Heart right ventricle (tissue), 16 donors: ENCODE data around the gene CATSPERZ. TPM values are rescaled to one million over a fixed set of nuclear protein-coding genes. Genes with fewer than 3 reads are reported as not detected.

Experiments used
- ATAC-seq, 8 donors: fragments of 200-7000 bp; cut with Tn5 transposase; one replicate each; pipeline ENCODE4 v1.9.1; 2020; ENCODE audit warnings: mild to moderate bottlenecking in 8 of 8, moderate library complexity in 8 of 8, moderate number of reproducible peaks in 1 of 8
- DNase-seq, 2 donors: peaks; one replicate each; pipeline ENCODE4 v3.0.0-alpha.2; 2020
- H3K27ac ChIP-seq, 10 donors: fragments of 200-600 bp; sonication (generic) in 2 of 10; one replicate each; pipeline versions ENCODE4 v1.5.0 to v1.8.0; 2020 to 2022; ENCODE audit warnings: mild to moderate bottlenecking in 3 of 10
- H3K27me3 ChIP-seq, 7 donors: fragments of 200-600 bp; one replicate each; pipeline ENCODE4 v1.8.0; 2021 to 2022; ENCODE audit warnings: mild to moderate bottlenecking in 2 of 7
- H3K36me3 ChIP-seq, 9 donors: fragments of 200-600 bp; sonication (generic) in 1 of 9; one replicate each; pipeline versions ENCODE4 v1.5.0 to v1.8.0; 2020 to 2022; ENCODE audit warnings: mild to moderate bottlenecking in 2 of 9
- H3K4me1 ChIP-seq, 9 donors: fragments of 200-600 bp; sonication (generic) in 1 of 9; one replicate each; pipeline versions ENCODE4 v1.5.0 to v1.8.0; 2020 to 2022; ENCODE audit warnings: mild to moderate bottlenecking in 4 of 9
- H3K4me3 ChIP-seq, 10 donors: fragments of 200-600 bp; sonication (generic) in 2 of 10; one replicate each; pipeline versions ENCODE4 v1.5.0 to v1.8.0; 2020 to 2022; ENCODE audit warnings: mild to moderate bottlenecking in 7 of 10, moderate library complexity in 2 of 10
- H3K9me3 ChIP-seq, 11 donors: fragments of 200-600 bp in 10 of 11; sonication (generic) in 2 of 11; one replicate each; pipeline versions ENCODE4 v1.5.0 to v1.8.0; 2013 to 2022; ENCODE audit warnings: mild to moderate bottlenecking in 2 of 11, control low read depth in 1 of 11, moderate library complexity in 1 of 11
- CTCF ChIP-seq, 9 donors: fragments of 200-600 bp; sonication (generic) in 2 of 9; IDR thresholded peaks; one replicate each; pipeline versions ENCODE4 v1.5.0 to v1.8.0; 2021 to 2022; ENCODE audit warnings: antibody characterized with exemption in 9 of 9, mild to moderate bottlenecking in 5 of 9, moderate library complexity in 1 of 9
- WGBS, 2 donors: extraction: QIAGEN DNeasy Blood & Tissue Kit; methylation state at CpG; one replicate each; pipeline ENCODE4 v1.1.7; 2013; ENCODE audit warnings: inconsistent platforms in 1 of 2; 5-methylcytosine and 5-hydroxymethylcytosine counted together
- intact Hi-C, 10 donors: fragments of 100-400 bp; cut with DNase I; formaldehyde crosslinking; loops; one replicate each; pipeline versions ENCODE4 v1.11.1 to v1.14.2; 2022
- polyA plus RNA-seq, 2 donors: library from polyadenylated mRNA; stranded (reverse); fragments of 200-250 nt; gene quantifications; one replicate each; pipeline ENCODE4 v1.2.3, GENCODE V29; 2013
- total RNA-seq, 10 donors: library from RNA; stranded (reverse); fragmentation: NEBNext Ultra II Directional in 3 of 10; extraction: Animal tissue kit (Norgen Biotek cat#: 25700) in 3 of 10; gene quantifications; one replicate each; pipeline versions ENCODE4 v1.2.1 to v1.2.4, GENCODE V29; 2021 to 2023
- donor health status: Arrhythmogenic right ventricular cardiomyopathy.
- donor health status: ischemic (EF 13 %, LVEDD 7.1; RV severe dilation, severe dysfunction).
- donor health status: healthy with polysubstance abuse.
- donor health status: DM: no; HTN: yes; CAD: no.
- donor health status: DM: no; HTN: no; CAD: no.
- donor health status: ischemic (EF 25% LVEDD 6.9; RV normal size, moderate dysfunction).
- donor health status: ischemic (EF 25% LVEDD 5.7; RV mildly dilated, moderate dysfunction).
- donor health status: healthy.
- donor health status: DM: yes; HTN: yes; CAD: no.
- donor health status: Ischemic cardiomyopathy.
- donor health status: ischemic (EF 35%, LVEDD 5.7; RV mildly dilated, moderate dysfunction).
- donor health status: nonischemic (EF 11% LVEDD 7.7; RV severe dilation, severe dysfunction).
- donor health status: DM: yes; HTN: yes; CAD: no.
- donor health status: PGD.
- donor health status: ischemic (EF 29% LVEDD 5.4; RV normal size, mild dysfunction).
- donor health status: nonischemic (EF 23%, LVEDD 6.1; RV moderate dilation, normal function).

Gene CATSPERZ
- total and polyA plus RNA-seq, 12 donors, result 0.10 TPM; not detected in 11

- TF ChIP-seq CTCF (IDR thresholded peaks at IDR 0.05), result no peak
- DNase-seq (no peak), ATAC-seq (no peak)
- H3K4me3 ChIP-seq, result peak overlapping the region; percentile 70 to 93 (median 84)
- H3K9me3 ChIP-seq, result no peaks in the 10 kb centered on the region
- 1 to 3% methylated on average over 18 of the region's 18 CpGs for WGBS, 2 donors
- H3K27me3 ChIP-seq, result no peaks in the 10 kb centered on the region
- peaks cover 4 to 47% (median 41%) of the 10 kb centered on the region in 9 donors for H3K4me1 ChIP-seq
- peaks cover 0 to 26% (median 14%) of the 10 kb centered on the region in 9 donors for H3K36me3 ChIP-seq
- H3K27ac ChIP-seq, result peak overlapping the region; percentile 11 to 87 (median 82)
- intact Hi-C loops, result loop anchor here in 5 of 10 donors (1.0 to 5.0 kb wide), 4 partner anchors 15 to 51 kb away; partner anchors contain the start of gene CATSPERZ (in 1 of the 5)
Observed at GRCh38 chr11:64251753-64252002, 48.5 kb upstream of the CATSPERZ start.

- ATAC-seq (peak in 7 of 8 donors; percentile 16 to 41 (median 34)), DNase-seq (peak; percentile 60 to 63)
- Histone ChIP-seq H3K36me3 (peaks cover 0 to 31% (median 15%) of the 10 kb centered on the region in 9 donors), H3K27me3 (no peaks in the 10 kb centered on the region), H3K9me3 (no peaks in the 10 kb centered on the region), H3K4me3 (peak overlapping the region; percentile 70 to 93 (median 84)), H3K4me1 (peaks cover 4 to 43% (median 38%) of the 10 kb centered on the region in 9 donors), H3K27ac (peak overlapping the region in 9 of 10 donors; percentile 71 to 87 (median 84))
- intact Hi-C loops, result loop anchor here in 3 of 10 donors (2.0 to 5.0 kb wide), 2 partner anchors 15 to 50 kb away; partner anchors contain the start of gene CATSPERZ (in 1 of the 3)
- peak in 3 of 9 donors; percentile 11 to 37 (median 14) for TF ChIP-seq CTCF (IDR thresholded peaks at IDR 0.05)
- WGBS, 2 donors, result 10 to 15% methylated on average over 23 of the region's 23 CpGs
Observed at GRCh38 chr11:64252003-64252872, 47.9 kb upstream of the CATSPERZ start.

- ATAC-seq, result no peak
- H3K4me1 ChIP-seq, result peaks cover 0 to 39% (median 32%) of the 10 kb centered on the region in 9 donors
- H3K9me3 ChIP-seq, result no peaks in the 10 kb centered on the region
- no peak for DNase-seq
- no peaks in the 10 kb centered on the region for H3K27me3 ChIP-seq
- H3K4me3 ChIP-seq, result peak overlapping the region in 7 of 10 donors; percentile 79 to 90 (median 84)
- TF ChIP-seq CTCF (IDR thresholded peaks at IDR 0.05), result no peak
- H3K27ac ChIP-seq, result peak overlapping the region in 4 of 10 donors; percentile 5 to 87 (median 85)
- intact Hi-C loops, result loop anchor here in 3 of 10 donors (2.0 to 5.0 kb wide), 2 partner anchors 14 to 49 kb away; partner anchors contain the start of gene CATSPERZ (in 1 of the 3)
- peaks cover 0 to 39% (median 17%) of the 10 kb centered on the region in 9 donors for H3K36me3 ChIP-seq
- 78 to 84% methylated on average over 8 of the region's 8 CpGs for WGBS, 2 donors
Observed at GRCh38 chr11:64253043-64253442, 47.1 kb upstream of the CATSPERZ start.

GRCh38 chr11:64253481-64253880 is 46.7 kb upstream of the CATSPERZ start:
- Histone ChIP-seq H3K27me3 (no peaks in the 10 kb centered on the region), H3K27ac (peak overlapping the region in 2 of 10 donors; percentile 5 to 85), H3K36me3 (peaks cover 0 to 44% (median 21%) of the 10 kb centered on the region in 9 donors), H3K4me1 (peaks cover 0 to 39% (median 31%) of the 10 kb centered on the region in 9 donors), H3K9me3 (no peaks in the 10 kb centered on the region), H3K4me3 (no peak overlapping the region)
- ATAC-seq, result peak in 3 of 8 donors; percentile 7 to 37 (median 14)
- intact Hi-C loops, result loop anchor here in 3 of 10 donors (2.0 to 5.0 kb wide), 2 partner anchors 13 to 49 kb away; partner anchors contain the start of gene CATSPERZ (in 1 of the 3)
- WGBS, 2 donors, result 44 to 52% methylated on average over 5 of the region's 5 CpGs
- DNase-seq, result no peak
- TF ChIP-seq CTCF (IDR thresholded peaks at IDR 0.05), result no peak
